SJCRH30 (cell line): ENCODE measurements around the gene ZMYM2. TPM values are rescaled to one million over a fixed set of nuclear protein-coding genes. Genes with fewer than 3 reads are reported as not detected.

Experiments
- DNase-seq, 2 experiments: peaks; one replicate each; pipeline ENCODE4 v3.0.0-alpha.2; 2015 to 2020
- H3K27ac ChIP-seq: fragments of 250-450 bp; sonication (Bioruptor Pico); 2 replicates; pipeline ENCODE4 v1.5.1; 2020; ENCODE audit warnings: mild to moderate bottlenecking, moderate library complexity
- H3K27me3 ChIP-seq: fragments of 250-450 bp; sonication (Bioruptor Pico); 2 replicates; pipeline ENCODE4 v1.5.1; 2020; ENCODE audit warnings: mild to moderate bottlenecking, moderate library complexity
- H3K36me3 ChIP-seq: fragments of 250-450 bp; sonication (Bioruptor Pico); 2 replicates; pipeline ENCODE4 v1.5.1; 2020; ENCODE audit warnings: mild to moderate bottlenecking, moderate library complexity
- H3K4me1 ChIP-seq: fragments of 250-450 bp; sonication (Bioruptor Pico); 2 replicates; pipeline ENCODE4 v1.5.1; 2020; ENCODE audit warnings: mild to moderate bottlenecking, moderate library complexity
- H3K4me3 ChIP-seq: fragments of 250-450 bp; sonication (Bioruptor Pico); 2 replicates; pipeline ENCODE4 v1.5.1; 2020; ENCODE audit warnings: mild to moderate bottlenecking, moderate library complexity
- H3K9me3 ChIP-seq: fragments of 250-450 bp; sonication (Bioruptor Pico); replicated peaks from 2 replicates; pipeline ENCODE4 v1.5.1; 2020; ENCODE audit warnings: mild to moderate bottlenecking, moderate library complexity
- total RNA-seq: library from RNA; depleted of rRNA; stranded (reverse); fragments of >200 nt; shearing (Covaris generic); gene quantifications from 2 replicates; pipeline ENCODE4 v1.2.3, GENCODE V29; 2014

Gene ZMYM2
- total RNA-seq, 1 experiment from 2014 or later: 109 TPM

DNA sequence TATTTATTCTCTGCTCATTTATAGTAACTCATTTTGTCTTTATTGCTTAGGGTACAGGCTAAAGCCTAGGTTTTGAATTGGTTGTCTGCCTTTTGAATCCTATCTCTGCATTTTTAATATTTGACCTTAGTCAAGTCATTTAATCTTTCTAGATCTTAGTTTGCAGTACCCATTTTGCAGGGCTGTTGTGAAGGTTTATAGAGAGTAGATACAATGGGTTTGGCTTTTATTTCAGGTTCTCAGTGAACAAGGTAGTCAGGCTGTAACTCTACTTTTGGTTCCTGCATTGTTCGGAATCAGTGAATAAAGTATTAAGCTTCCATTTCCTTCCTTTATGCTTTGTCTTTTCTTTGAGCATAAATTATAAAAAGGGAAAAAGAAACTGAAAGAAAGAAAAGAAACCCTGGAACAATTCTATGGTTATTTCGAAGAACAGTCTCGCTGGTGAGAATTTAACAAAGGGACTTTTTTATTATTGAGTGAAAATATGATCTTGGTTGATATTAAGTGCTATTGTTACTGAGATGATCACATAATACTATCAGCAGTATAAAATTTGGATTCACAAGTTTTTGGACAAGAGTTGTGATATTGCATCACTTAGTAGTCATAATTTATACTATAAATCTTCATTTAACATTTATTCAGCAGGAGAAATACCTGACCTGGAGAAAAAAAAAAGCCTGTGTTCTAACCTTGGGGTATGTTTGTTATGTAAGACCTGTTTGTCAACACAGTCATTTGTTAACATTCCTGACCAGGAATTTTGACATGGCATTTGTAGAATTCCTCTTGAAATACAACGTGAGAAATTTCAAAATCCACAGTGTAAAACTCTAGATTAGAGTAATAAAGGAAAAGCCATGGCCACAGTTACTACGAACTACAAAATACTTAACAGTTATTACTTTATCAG is 91.3 kb downstream of the ZMYM2 start:
- no peak overlapping the region for H3K27ac ChIP-seq
- H3K27me3 ChIP-seq: no peaks in the 10 kb centered on the region
- no peak for DNase-seq
- H3K9me3 ChIP-seq: no peaks in the 10 kb centered on the region
- H3K36me3 ChIP-seq: peaks cover 41% of the 10 kb centered on the region
- peaks cover 9% of the 10 kb centered on the region for H3K4me1 ChIP-seq
- no peak overlapping the region for H3K4me3 ChIP-seq

DNA sequence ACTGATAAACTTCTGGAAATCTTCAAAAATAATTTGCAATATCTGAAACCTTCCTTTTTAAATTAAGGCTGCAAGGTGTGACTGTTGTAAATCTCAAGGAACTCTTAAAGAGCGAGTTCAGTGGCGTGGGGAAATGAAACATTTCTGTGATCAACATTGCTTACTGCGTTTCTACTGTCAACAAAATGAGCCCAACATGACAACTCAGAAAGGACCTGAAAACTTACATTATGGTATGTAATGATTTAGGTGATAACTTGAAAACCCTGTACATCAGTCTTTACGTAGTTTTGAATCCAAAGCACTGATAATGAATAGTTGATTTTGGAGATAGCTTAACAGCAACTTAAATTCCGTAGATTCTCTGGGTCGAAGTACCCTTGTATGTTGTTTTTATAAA is 92.8 kb downstream of the ZMYM2 start:
- DNase-seq: no peak
- Histone ChIP-seq H3K27ac (no peak overlapping the region), H3K4me3 (no peak overlapping the region), H3K4me1 (peaks cover 9% of the 10 kb centered on the region), H3K27me3 (no peaks in the 10 kb centered on the region), H3K36me3 (peaks cover 42% of the 10 kb centered on the region), H3K9me3 (no peaks in the 10 kb centered on the region)

DNA sequence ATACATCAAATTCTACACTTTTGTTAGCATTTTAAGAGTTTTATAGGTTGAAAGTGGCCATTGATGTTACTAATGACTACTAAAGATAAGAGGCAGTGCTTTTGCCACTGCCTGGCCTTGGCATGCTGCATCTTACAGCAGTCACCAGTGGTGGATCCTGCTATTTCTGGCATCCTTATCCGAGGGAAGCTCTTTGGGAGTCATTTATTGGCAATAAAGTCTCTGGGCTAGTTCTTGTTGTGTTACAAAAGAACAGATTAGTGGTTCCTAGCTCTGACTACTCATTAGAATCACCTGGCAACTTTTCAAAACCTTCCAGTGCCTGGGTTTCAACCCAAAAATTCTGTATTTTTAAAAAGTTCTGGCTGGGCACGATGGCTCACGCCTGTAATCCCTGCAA is 94.5 kb downstream of the ZMYM2 start:
- Histone ChIP-seq H3K4me3 (no peak overlapping the region), H3K27ac (no peak overlapping the region), H3K36me3 (peaks cover 55% of the 10 kb centered on the region), H3K9me3 (no peaks in the 10 kb centered on the region), H3K4me1 (peaks cover 9% of the 10 kb centered on the region), H3K27me3 (no peaks in the 10 kb centered on the region)
- no peak for DNase-seq

DNA sequence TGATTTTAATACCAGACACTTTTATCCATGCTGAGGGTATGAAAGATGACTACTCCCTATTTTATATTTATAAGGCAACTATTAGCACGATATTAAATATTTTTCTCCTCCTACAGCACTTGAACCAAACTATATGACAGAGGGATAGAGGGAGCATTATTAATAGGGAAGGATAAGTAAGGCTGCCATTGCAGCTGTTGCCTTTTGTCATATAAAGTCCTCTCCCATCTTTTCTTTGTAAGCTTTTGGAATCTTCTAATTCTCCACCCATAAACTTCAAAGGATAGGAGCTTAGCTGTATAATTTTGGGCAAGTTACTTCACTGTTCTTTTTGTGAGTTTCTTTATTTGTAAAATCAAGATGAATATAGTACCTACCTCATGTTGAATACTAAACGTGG is 95.4 kb downstream of the ZMYM2 start:
- Histone ChIP-seq H3K9me3 (no peaks in the 10 kb centered on the region), H3K27ac (peak overlapping the region; percentile 35), H3K4me3 (no peak overlapping the region), H3K27me3 (no peaks in the 10 kb centered on the region), H3K4me1 (peaks cover 9% of the 10 kb centered on the region), H3K36me3 (peaks cover 57% of the 10 kb centered on the region)
- peak; percentile 22 to 74 for DNase-seq

GRCh38 chr13:20054586-20054985 is 96.1 kb downstream of the ZMYM2 start:
- no peaks in the 10 kb centered on the region for H3K27me3 ChIP-seq
- no peak overlapping the region for H3K27ac ChIP-seq
- no peaks in the 10 kb centered on the region for H3K9me3 ChIP-seq
- no peak for DNase-seq
- H3K36me3 ChIP-seq: peaks cover 59% of the 10 kb centered on the region
- H3K4me1 ChIP-seq: peaks cover 9% of the 10 kb centered on the region
- no peak overlapping the region for H3K4me3 ChIP-seq

GRCh38 chr13:20057214-20057613 is 98.7 kb downstream of the ZMYM2 start:
- Histone ChIP-seq H3K4me1 (peaks cover 9% of the 10 kb centered on the region), H3K9me3 (no peaks in the 10 kb centered on the region), H3K27me3 (no peaks in the 10 kb centered on the region), H3K27ac (no peak overlapping the region), H3K36me3 (peaks cover 68% of the 10 kb centered on the region), H3K4me3 (no peak overlapping the region)
- no peak for DNase-seq

GRCh38 chr13:20057963-20058362 is 99.4 kb downstream of the ZMYM2 start:
- Histone ChIP-seq H3K36me3 (peaks cover 73% of the 10 kb centered on the region), H3K27ac (no peak overlapping the region), H3K4me3 (no peak overlapping the region), H3K27me3 (no peaks in the 10 kb centered on the region), H3K9me3 (no peaks in the 10 kb centered on the region), H3K4me1 (peaks cover 9% of the 10 kb centered on the region)
- no peak for DNase-seq

DNA sequence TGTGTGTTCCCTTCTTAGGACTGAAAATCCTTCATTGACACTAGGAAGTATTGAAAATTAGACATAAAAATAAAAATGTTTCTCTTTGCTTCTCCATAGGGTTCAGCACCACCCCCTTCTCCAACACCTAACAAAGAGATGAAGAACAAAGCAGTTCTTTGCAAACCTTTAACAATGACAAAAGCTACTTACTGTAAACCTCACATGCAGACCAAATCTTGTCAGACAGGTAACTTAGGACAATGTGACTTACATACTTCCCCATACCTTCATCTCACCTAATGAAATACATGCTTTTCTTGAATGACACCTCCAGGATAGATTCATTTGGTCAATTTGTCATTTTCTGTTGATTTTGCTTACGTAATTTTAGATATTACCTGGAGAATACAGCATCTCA is 99.9 kb downstream of the ZMYM2 start:
- no peak for DNase-seq
- Histone ChIP-seq H3K36me3 (peaks cover 73% of the 10 kb centered on the region), H3K9me3 (no peaks in the 10 kb centered on the region)

GRCh38 chr13:20064128-20064527 is 105.6 kb downstream of the ZMYM2 start:
- Histone ChIP-seq H3K36me3 (peaks cover 68% of the 10 kb centered on the region), H3K9me3 (no peaks in the 10 kb centered on the region)
- DNase-seq: no peak

More for the DNA sequence above, 99.9 kb downstream of the ZMYM2 start:
- Histone ChIP-seq H3K27ac (no peak overlapping the region), H3K4me1 (peaks cover 8% of the 10 kb centered on the region), H3K27me3 (no peaks in the 10 kb centered on the region), H3K4me3 (no peak overlapping the region)

GRCh38 chr13:20065516-20065915 is 107.0 kb downstream of the ZMYM2 start:
- Histone ChIP-seq H3K36me3 (peaks cover 61% of the 10 kb centered on the region), H3K4me3 (no peak overlapping the region), H3K27me3 (no peaks in the 10 kb centered on the region), H3K9me3 (no peaks in the 10 kb centered on the region), H3K27ac (no peak overlapping the region), H3K4me1 (no peaks in the 10 kb centered on the region)
- no peak for DNase-seq

More at GRCh38 chr13:20064128-20064527, 105.6 kb downstream of the ZMYM2 start:
- Histone ChIP-seq H3K27ac (no peak overlapping the region), H3K4me1 (no peaks in the 10 kb centered on the region), H3K4me3 (no peak overlapping the region), H3K27me3 (no peaks in the 10 kb centered on the region)

- Histone ChIP-seq H3K27ac (no peak overlapping the region), H3K27me3 (no peaks in the 10 kb centered on the region), H3K36me3 (peaks cover 67% of the 10 kb centered on the region), H3K4me1 (no peaks in the 10 kb centered on the region), H3K9me3 (no peaks in the 10 kb centered on the region), H3K4me3 (no peak overlapping the region)
- no peak for DNase-seq
Measured at GRCh38 chr13:20069956-20070355, 111.4 kb downstream of the ZMYM2 start.

- no peak for DNase-seq
- Histone ChIP-seq H3K4me3 (no peak overlapping the region), H3K27ac (no peak overlapping the region), H3K9me3 (no peaks in the 10 kb centered on the region), H3K4me1 (no peaks in the 10 kb centered on the region), H3K36me3 (peaks cover 57% of the 10 kb centered on the region), H3K27me3 (no peaks in the 10 kb centered on the region)
Measured at GRCh38 chr13:20073775-20074174, 115.2 kb downstream of the ZMYM2 start.

DNA sequence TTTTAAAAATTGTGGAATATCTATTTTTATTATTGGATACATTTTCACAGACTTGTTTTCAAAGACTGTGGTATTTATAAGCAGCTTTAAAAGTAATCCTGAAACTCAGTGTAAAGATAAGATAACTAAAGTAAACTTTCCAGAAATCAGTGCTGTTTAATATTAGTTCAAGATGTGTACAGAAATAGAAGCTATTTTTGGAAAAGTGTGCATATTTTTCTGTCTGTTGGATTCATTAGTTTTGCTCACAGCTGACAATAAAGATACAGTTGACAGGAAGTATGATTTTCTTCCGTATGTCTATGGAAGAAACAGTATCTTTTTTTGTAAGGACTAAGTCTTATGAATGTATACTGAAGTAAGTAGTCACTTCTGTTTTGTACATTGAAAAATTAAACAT is 116.4 kb downstream of the ZMYM2 start:
- H3K4me3 ChIP-seq: no peak overlapping the region
- H3K4me1 ChIP-seq: no peaks in the 10 kb centered on the region
- no peaks in the 10 kb centered on the region for H3K9me3 ChIP-seq
- DNase-seq: no peak
- no peaks in the 10 kb centered on the region for H3K27me3 ChIP-seq
- H3K27ac ChIP-seq: no peak overlapping the region
- peaks cover 60% of the 10 kb centered on the region for H3K36me3 ChIP-seq

- no peaks in the 10 kb centered on the region for H3K4me1 ChIP-seq
- H3K36me3 ChIP-seq: peaks cover 52% of the 10 kb centered on the region
- H3K27me3 ChIP-seq: no peaks in the 10 kb centered on the region
- no peak for DNase-seq
- H3K9me3 ChIP-seq: no peaks in the 10 kb centered on the region
- no peak overlapping the region for H3K4me3 ChIP-seq
- H3K27ac ChIP-seq: no peak overlapping the region
Measured at GRCh38 chr13:20077086-20077485, 118.6 kb downstream of the ZMYM2 start.

- Histone ChIP-seq H3K4me3 (no peak overlapping the region), H3K36me3 (peaks cover 66% of the 10 kb centered on the region), H3K9me3 (no peaks in the 10 kb centered on the region), H3K4me1 (no peaks in the 10 kb centered on the region), H3K27ac (no peak overlapping the region), H3K27me3 (no peaks in the 10 kb centered on the region)
- no peak for DNase-seq
Measured at GRCh38 chr13:20080377-20081164, 122.0 kb downstream of the ZMYM2 start.
